GM13976 (cell line): ENCODE results near the gene SMURF1.

Experiments used
- DNase-seq: peaks from one replicate; pipeline ENCODE4 v3.0.0; 2012; ENCODE audit warnings: low spot score
- in situ Hi-C: fragments of 300-500 bp; cut with MboI; formaldehyde crosslinking; loops from one replicate; pipeline ENCODE4 v1.12.0; 2022; ENCODE audit warnings: low sequenced_read_pairs, mixed read lengths, inconsistent platforms; ENCODE audit not compliant: unreplicated experiment
- TF ChIP-seq, protein P1 (sequence below): IDR thresholded peaks from 2 replicates; pipeline ENCODE4 v1.5.1; 2012; ENCODE audit warnings: borderline replicate concordance, mild to moderate bottlenecking; ENCODE audit not compliant: insufficient read depth; ENCODE audit errors: extremely low read depth, missing control alignments, control extremely low read depth

Gene SMURF1

DNA sequence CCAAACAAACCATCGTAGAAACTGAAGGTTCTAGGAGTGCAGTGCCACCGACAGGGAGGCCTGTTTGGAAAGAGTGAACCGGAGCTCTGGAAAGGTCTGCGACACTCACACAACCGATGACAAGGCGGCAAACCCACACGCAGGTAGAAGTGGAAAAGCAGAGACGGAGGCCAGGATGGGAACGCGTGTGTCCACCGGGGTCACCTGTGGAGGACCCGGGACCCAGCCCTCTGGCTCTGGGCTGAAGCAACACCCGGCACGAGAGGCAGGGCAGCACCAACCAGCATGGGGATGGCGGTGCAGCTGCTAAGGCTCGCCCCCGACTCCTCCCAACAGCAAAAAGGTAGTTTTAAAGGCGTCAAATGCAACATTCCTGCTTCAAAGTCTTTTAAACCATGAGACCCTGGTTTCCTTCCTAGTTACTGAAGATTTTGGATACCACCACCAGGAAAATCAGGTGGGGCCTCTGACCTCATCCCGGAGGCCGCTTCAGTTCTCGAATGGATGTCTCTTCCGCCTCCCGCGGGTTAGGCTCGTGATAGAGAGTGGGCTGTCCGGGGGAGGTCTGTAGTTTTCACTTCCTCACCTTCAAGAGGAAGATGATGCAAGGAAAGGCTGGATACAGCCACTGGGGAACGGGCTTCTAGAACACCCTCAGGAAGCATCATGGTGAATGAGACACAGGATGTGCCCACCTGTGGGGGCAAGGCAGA, 115.5 kb downstream of the SMURF1 start:
- no peak for DNase-seq
- in situ Hi-C loops, result no loop called here
- TF ChIP-seq, protein P1, sequence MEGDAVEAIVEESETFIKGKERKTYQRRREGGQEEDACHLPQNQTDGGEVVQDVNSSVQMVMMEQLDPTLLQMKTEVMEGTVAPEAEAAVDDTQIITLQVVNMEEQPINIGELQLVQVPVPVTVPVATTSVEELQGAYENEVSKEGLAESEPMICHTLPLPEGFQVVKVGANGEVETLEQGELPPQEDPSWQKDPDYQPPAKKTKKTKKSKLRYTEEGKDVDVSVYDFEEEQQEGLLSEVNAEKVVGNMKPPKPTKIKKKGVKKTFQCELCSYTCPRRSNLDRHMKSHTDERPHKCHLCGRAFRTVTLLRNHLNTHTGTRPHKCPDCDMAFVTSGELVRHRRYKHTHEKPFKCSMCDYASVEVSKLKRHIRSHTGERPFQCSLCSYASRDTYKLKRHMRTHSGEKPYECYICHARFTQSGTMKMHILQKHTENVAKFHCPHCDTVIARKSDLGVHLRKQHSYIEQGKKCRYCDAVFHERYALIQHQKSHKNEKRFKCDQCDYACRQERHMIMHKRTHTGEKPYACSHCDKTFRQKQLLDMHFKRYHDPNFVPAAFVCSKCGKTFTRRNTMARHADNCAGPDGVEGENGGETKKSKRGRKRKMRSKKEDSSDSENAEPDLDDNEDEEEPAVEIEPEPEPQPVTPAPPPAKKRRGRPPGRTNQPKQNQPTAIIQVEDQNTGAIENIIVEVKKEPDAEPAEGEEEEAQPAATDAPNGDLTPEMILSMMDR, result no peak

DNA sequence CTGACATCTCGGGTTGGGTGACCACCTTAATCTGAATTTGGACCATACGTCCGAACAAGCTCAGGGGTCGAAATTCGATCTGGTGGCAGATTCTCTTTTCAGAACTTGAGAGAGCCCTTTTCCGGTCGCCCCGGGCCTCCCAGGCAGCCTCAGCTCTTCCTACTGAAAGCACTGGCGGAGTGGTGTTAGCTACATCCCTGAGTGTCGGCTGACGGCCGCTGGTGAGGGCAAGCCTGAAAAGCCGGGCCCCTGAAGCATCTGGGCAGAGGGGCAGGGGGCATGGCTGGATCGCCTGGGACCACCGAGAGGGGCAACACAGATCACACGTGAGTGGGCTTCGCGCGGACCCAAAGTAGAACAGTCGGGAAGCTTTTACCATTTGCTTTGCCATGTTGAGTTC, 116.1 kb downstream of the SMURF1 start:
- in situ Hi-C loops, result no loop called here
- DNase-seq, result no peak
- TF ChIP-seq, protein P1, result no peak

DNA sequence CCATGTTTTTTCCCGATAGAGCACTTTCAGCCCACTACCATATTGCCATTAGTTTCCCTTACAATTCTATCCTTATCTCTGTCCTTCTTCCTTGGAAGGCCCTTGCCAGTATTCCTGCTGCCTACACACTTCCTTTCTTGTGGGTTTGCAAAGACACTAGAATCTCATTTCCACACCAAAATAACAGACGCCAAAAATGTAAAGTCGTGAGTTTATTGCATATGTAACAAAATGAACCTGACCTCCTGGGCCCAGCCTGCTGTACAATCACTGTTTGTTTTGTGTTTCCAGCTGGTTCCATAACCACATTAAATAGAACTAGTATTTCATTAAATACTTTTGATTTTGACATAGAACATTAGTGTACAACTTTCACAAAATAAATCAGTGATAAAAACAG, 116.7 kb downstream of the SMURF1 start:
- in situ Hi-C loops, result no loop called here
- TF ChIP-seq, protein P1, result no peak

DNA sequence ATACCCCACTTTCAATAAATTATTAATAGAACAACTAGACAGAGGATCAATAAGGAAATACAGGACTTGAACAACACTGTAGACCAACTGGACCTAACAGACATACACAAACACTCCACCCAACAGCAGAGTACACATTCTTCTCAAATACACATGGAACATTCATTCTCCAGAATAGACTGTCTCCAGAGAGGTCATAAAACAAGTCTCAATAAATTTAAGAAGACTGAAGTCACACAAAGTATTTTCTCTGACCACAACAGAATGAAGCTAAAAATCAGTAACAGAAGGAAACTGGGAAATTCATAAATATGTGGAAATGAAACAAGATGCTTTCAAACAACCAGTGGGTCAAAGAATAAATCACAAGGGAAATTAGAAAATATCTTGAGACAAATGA, 119.8 kb downstream of the SMURF1 start:
- TF ChIP-seq, protein P1, result no peak
- no peak for DNase-seq
- in situ Hi-C loops, result no loop called here

More for the DNA sequence above, 116.7 kb downstream of the SMURF1 start:
- DNase-seq, result no peak

DNA sequence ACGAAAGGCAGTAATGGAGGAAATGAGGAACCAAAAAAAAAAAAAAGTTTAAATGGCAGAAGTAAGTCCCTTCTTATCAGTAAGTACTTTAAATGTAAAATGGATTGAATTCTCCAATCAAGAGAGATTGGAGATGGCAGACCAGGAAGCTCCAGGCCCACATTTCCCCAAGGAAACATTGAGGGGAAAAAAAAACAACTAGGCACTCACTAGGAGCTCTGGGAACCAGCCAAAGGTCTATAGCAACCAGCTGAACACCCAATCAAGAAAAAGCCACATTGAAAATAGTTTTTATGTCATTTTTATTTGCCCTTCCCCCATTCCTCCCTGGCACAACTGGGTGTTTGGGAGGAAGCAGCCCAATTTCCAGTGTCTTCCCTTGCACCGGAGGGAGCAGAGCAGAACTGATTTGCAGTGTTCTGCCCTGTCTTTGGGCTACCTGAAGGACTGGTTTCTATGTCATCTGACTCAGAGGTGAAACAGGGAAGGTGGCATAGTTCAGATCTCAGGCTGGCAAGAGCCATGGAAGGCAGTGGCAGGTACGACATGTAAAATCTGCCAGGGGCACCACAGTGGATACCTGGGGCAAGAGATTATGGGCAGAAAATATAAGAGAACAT, 121.9 kb downstream of the SMURF1 start:
- DNase-seq, result no peak
- in situ Hi-C loops, result no loop called here
- TF ChIP-seq, protein P1, result no peak

DNA sequence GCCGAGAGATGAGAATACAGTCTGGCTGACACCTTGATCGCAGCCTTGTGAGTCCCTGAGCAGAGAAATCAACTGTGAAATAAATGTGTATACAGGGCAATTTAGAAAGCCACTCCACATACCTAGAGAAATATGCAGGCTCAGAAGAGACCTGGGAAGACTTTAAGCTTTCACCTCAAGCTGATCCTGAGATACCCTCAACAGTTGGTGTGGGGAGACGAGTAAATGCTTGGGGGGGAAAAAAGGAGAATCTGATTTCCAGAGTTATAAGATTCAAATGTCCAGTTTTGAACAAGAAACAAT, 123.5 kb downstream of the SMURF1 start:
- in situ Hi-C loops, result no loop called here
- no peak for DNase-seq
- TF ChIP-seq, protein P1, result no peak
